Endothelial cell of umbilical vein (primary cell): Measurements from ENCODE around the gene ID2. TPM values are rescaled to one million over a fixed set of nuclear protein-coding genes. Genes with fewer than 3 reads are reported as not detected.
"Not testable (repeated sequence)": the region's sequence is repeated elsewhere in the genome, so short reads cannot be mapped to it uniquely, and the experiment has no call there.

Experiments used
- BruUV-seq: library from RNA; stranded (reverse); fragments of 400-500 nt; replicated peaks from 2 replicates; lab custom pipeline; 2021; lab: Mats Ljungman, UMichigan
- CTCF ChIA-PET: fragments of 300-600, 350-600 bp; sonication (Branson Sonifier 250); formaldehyde crosslinking; loops from one replicate; lab custom pipeline; 2021; ENCODE audit warnings: antibody characterized with exemption, inconsistent platforms; lab: Charles Lee
- POLR2A ChIA-PET: fragments of 300-600, 350-600 bp; sonication (Branson Sonifier 250); formaldehyde crosslinking; loops from one replicate; lab custom pipeline; 2021; ENCODE audit warnings: antibody characterized with exemption, inconsistent platforms; lab: Charles Lee
- DNase-seq: peaks from one replicate; pipeline ENCODE4 v3.0.0-alpha.2; 2011; ENCODE audit warnings: low read depth, low spot score
- FAIRE-seq: peaks from 2 replicates; lab custom pipeline; 2011; peaks lifted over from hg19 to GRCh38; lab: Jason Lieb, UNC
- H2AFZ ChIP-seq: 2 replicates; pipeline ENCODE4 v1.6.0; 2012; ENCODE audit warnings: low read depth, low read length, control low read depth, inconsistent platforms
- H3K27ac ChIP-seq: 2 replicates; pipeline ENCODE4 v1.5.1; 2011; ENCODE audit warnings: low read depth, mild to moderate bottlenecking, control low read depth, low read length, moderate library complexity; ENCODE audit not compliant: insufficient read depth
- H3K27me3 ChIP-seq, 2 experiments: 2 replicates each; pipeline versions ENCODE4 v1.6.0 to v1.6.1; 2011; ENCODE audit warnings: low read length in 2 of 2, mixed read lengths in 1 of 2; ENCODE audit not compliant: control insufficient read depth in 2 of 2, insufficient read depth in 2 of 2
- H3K36me3 ChIP-seq, 2 experiments: 2 replicates in 1 of 2; 3 replicates in 1 of 2; pipeline ENCODE4 v1.5.1; 2011; ENCODE audit warnings: low read length in 2 of 2, mild to moderate bottlenecking in 1 of 2, moderate library complexity in 1 of 2; ENCODE audit not compliant: control insufficient read depth in 2 of 2, insufficient read depth in 2 of 2; ENCODE audit errors: extremely low read depth in 1 of 2
- H3K4me1 ChIP-seq: 3 replicates; pipeline ENCODE4 v1.5.1; 2011; ENCODE audit warnings: mild to moderate bottlenecking, low read length; ENCODE audit not compliant: control insufficient read depth, insufficient read depth; ENCODE audit errors: extremely low read depth
- H3K4me2 ChIP-seq: 2 replicates; pipeline ENCODE4 v1.6.1; 2011; ENCODE audit warnings: low read length, control low read depth, mixed read lengths; ENCODE audit not compliant: insufficient read depth
- H3K4me3 ChIP-seq, 3 experiments: fragments of 200-600 bp in 1 of 3; sonication (generic), shearing (Covaris generic) in 1 of 3; replicated peaks in 1 of 3; 2 replicates each; pipeline ENCODE4 v1.5.1; 2011 to 2016; ENCODE audit warnings: control low read depth in 3 of 3, low read length in 3 of 3, mild to moderate bottlenecking in 2 of 3, inconsistent platforms in 1 of 3, low read depth in 1 of 3, moderate library complexity in 1 of 3; ENCODE audit not compliant: insufficient read depth in 1 of 3
- H3K79me2 ChIP-seq: 2 replicates; pipeline ENCODE4 v1.6.0; 2012; ENCODE audit warnings: low read length, inconsistent platforms; ENCODE audit not compliant: control insufficient read depth, insufficient read depth
- H3K9ac ChIP-seq: replicated peaks from 2 replicates; pipeline ENCODE3; 2011; ENCODE audit warnings: low read length, control low read depth; ENCODE audit not compliant: insufficient read depth; ENCODE audit errors: extremely low read depth
- H3K9me1 ChIP-seq: replicated peaks from 3 replicates; pipeline ENCODE4 v1.6.0; 2011; ENCODE audit warnings: mild to moderate bottlenecking, low read length; ENCODE audit not compliant: control insufficient read depth, insufficient read depth; ENCODE audit errors: extremely low read depth
- H3K9me3 ChIP-seq: replicated peaks from 2 replicates; pipeline ENCODE4 v1.5.1; 2012; ENCODE audit warnings: low read length, inconsistent platforms; ENCODE audit not compliant: control insufficient read depth, insufficient read depth
- H4K20me1 ChIP-seq: replicated peaks from 2 replicates; pipeline ENCODE3; 2011; ENCODE audit warnings: mild to moderate bottlenecking, low read length; ENCODE audit not compliant: control insufficient read depth, insufficient read depth; ENCODE audit errors: extremely low read depth
- FOS ChIP-seq: IDR thresholded peaks from 2 replicates; pipeline ENCODE4 v1.6.1; 2011; ENCODE audit warnings: mild to moderate bottlenecking, low read length, moderate library complexity, borderline replicate concordance; ENCODE audit not compliant: insufficient read depth
- dilution Hi-C: fragments of 300-500 bp; cut with MboI; formaldehyde crosslinking; loops from one replicate; pipeline ENCODE4 v1.15.0; 2019; ENCODE audit warnings: low sequenced_read_pairs; ENCODE audit not compliant: extremely low pct_ligation_motif_present
- intact Hi-C: fragments of 100-400 bp; cut with micrococcal nuclease; formaldehyde crosslinking; loops from one replicate; pipeline ENCODE4 v1.10.0; 2022
- polyA plus RNA-seq, 4 experiments: library from polyadenylated mRNA; depleted of rRNA in 3 of 4; stranded (reverse) in 3 of 4; unstranded in 1 of 4; fragments of >200 nt; gene quantifications; 2 replicates each; pipeline versions ENCODE4 v1.2.1 to v1.2.3, GENCODE V29; 2011 to 2012; ENCODE audit warnings: missing spikeins in 1 of 4
- total RNA-seq: library from RNA; stranded (reverse); gene quantifications from 2 replicates; pipeline ENCODE4 v1.2.3, GENCODE V29; 2021

Gene ID2
- total and polyA plus RNA-seq, 2 donors (not counting 3 experiments of a cell fraction or from before 2014, with no cell fraction given): 4.1 to 29.1 TPM

DNA sequence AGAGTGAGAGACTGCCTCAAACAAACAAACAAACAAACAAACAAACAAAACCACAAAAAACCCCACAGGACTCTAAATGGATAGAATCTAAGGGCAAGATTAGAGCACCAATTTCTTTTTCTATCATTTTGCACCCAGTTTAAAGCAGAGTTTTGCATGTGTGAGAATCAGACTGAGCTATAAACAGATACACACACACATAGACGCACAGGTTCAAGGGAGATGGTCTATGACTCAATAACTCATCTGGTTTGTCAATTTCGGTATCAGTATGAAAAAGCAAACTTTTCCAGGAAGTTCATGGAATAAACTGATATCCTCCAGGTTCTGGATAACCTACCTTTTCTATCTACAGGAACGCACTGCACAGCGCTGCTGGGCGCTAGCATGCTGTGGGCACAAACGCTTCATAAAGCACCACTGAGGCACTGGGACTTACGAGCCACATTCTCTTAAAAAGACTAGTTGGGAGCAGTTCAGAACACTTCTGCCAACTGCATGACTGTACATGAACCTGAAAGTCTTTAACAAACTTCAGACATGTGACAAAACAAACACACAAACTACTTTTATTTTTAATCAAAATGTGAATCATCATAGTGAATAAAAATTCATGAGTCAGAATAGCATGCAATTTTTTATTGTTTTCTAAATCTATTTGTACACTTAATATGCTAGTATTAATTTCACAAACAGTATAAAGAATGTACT is 46.6 kb downstream of the ID2 start:
- intact Hi-C loops (no loop called here), dilution Hi-C loops (no loop called here)
- Histone ChIP-seq H3K9me3 (no peaks in the 10 kb centered on the region), H3K79me2 (no peaks in the 10 kb centered on the region), H3K9me1 (no peaks in the 10 kb centered on the region), H3K36me3 (peaks cover 4 to 26% of the 10 kb centered on the region in 2 experiments), H4K20me1 (no peaks in the 10 kb centered on the region), H3K27me3 (no peaks in the 10 kb centered on the region), H3K4me1 (no peaks in the 10 kb centered on the region), H2AFZ (no peak overlapping the region), H3K27ac (no peak overlapping the region), H3K9ac (no peak overlapping the region), H3K4me2 (no peak overlapping the region), H3K4me3 (no peak overlapping the region)
- CTCF ChIA-PET: no interaction called here
- no peak for DNase-seq
- no peak for FAIRE-seq
- TF ChIP-seq FOS: no peak
- POLR2A ChIA-PET: no interaction called here
- BruUV-seq: no TSS peak

DNA sequence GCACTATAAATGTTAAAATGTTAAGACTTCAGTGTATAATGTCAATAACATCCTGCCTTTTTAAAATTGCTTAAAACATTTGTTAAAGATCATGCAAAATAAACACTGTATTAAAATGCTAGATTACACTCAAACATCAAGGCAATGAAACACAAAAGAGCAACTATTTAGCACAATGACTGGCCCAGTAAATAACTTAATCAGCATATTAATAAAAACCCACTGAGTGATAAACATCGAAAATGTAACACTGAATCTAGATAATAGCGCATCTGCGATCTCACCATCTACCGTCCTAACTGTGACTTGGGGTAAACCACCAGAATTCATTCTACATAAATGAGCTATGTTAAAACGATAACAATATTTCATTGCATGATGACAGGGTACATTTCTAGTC is 47.2 kb downstream of the ID2 start:
- not testable (repeated sequence) for FAIRE-seq

More for the DNA sequence above, 47.2 kb downstream of the ID2 start:
- H4K20me1 ChIP-seq, DNase-seq, H3K27me3 ChIP-seq, H3K9me3 ChIP-seq, POLR2A ChIA-PET, H3K27ac ChIP-seq, H3K79me2 ChIP-seq, H2AFZ ChIP-seq, dilution Hi-C loops, BruUV-seq, intact Hi-C loops, H3K4me2 ChIP-seq, H3K4me3 ChIP-seq, H3K9me1 ChIP-seq, H3K4me1 ChIP-seq, H3K9ac ChIP-seq: not testable (repeated sequence)
- CTCF ChIA-PET: interaction anchor here (1.0 kb wide), 1 partner anchor 11 kb away, joined by 5 read pairs; no protein-coding TSS in a partner anchor
- H3K36me3 ChIP-seq: peaks cover 4 to 26% of the 10 kb centered on the region in 2 experiments
